ENCODE measurements around the gene ZNF467.

The ZNF467 gene

GRCh38 chr7:149748076-149748874, 25.1 kb downstream of the ZNF467 start:
- DNase-seq (ENCODE audit: low spot score): no peak

- DNase-seq (ENCODE audit: low spot score): no peak
Observed at GRCh38 chr7:149743476-149744255, 29.7 kb downstream of the ZNF467 start.

- DNase-seq (ENCODE audit: low spot score): peak; percentile 82
Observed at GRCh38 chr7:149742075-149742701, 31.2 kb downstream of the ZNF467 start.

GRCh38 chr7:149741629-149742028, 31.8 kb downstream of the ZNF467 start:
- DNase-seq (ENCODE audit: low spot score): no peak

- DNase-seq (ENCODE audit: low spot score): peak; percentile 37
Observed at GRCh38 chr7:149736478-149737360, 36.7 kb downstream of the ZNF467 start.

GRCh38 chr7:149735779-149736477, 37.5 kb downstream of the ZNF467 start:
- no peak for DNase-seq (ENCODE audit: low spot score)

- no peak for DNase-seq (ENCODE audit: low spot score)
Observed at GRCh38 chr7:149735181-149735602, 38.2 kb downstream of the ZNF467 start.

GRCh38 chr7:149734791-149735075, 38.7 kb downstream of the ZNF467 start:
- no peak for DNase-seq (ENCODE audit: low spot score)

- DNase-seq (ENCODE audit: low spot score): peak; percentile 54
Observed at GRCh38 chr7:149733924-149734790, 39.2 kb downstream of the ZNF467 start.

- peak; percentile 61 for DNase-seq (ENCODE audit: low spot score)
Observed at GRCh38 chr7:149733131-149733923, 40.1 kb downstream of the ZNF467 start.

- no peak for DNase-seq (ENCODE audit: low spot score)
Observed at GRCh38 chr7:149732611-149733010, 40.8 kb downstream of the ZNF467 start.

- DNase-seq (ENCODE audit: low spot score): no peak
Observed at GRCh38 chr7:149732111-149732561, 41.3 kb downstream of the ZNF467 start.

GRCh38 chr7:149731207-149731955, 42.0 kb downstream of the ZNF467 start:
- no peak for DNase-seq (ENCODE audit: low spot score)

- DNase-seq (ENCODE audit: low spot score): no peak
Observed at GRCh38 chr7:149729983-149730801, 43.2 kb downstream of the ZNF467 start.

- no peak for DNase-seq (ENCODE audit: low spot score)
Observed at GRCh38 chr7:149729586-149729982, 43.8 kb downstream of the ZNF467 start.

- DNase-seq (ENCODE audit: low spot score): no peak
Observed at GRCh38 chr7:149728491-149729375, 44.7 kb downstream of the ZNF467 start.

All from left forelimb (tissue), 1 donor.